Measurements from ENCODE around the gene FAM222A. TPM values are rescaled to one million over a fixed set of nuclear protein-coding genes. Genes with fewer than 3 reads are reported as not detected.

The FAM222A gene
- total and polyA plus RNA-seq, 2 of the 8 experiments (the other 6 are each of a cell fraction or from before 2014, with no cell fraction given), result 0.94 to 1.1 TPM

GRCh38 chr12:109713187-109714070 is at the start of gene FAM222A (continued):
- TF ChIP-seq KDM4A (IDR thresholded peaks at IDR 0.05; ENCODE audit: low read depth, low read length, severe bottlenecking), result no peak
- peak; percentile 9 for TF ChIP-seq ASH2L (IDR thresholded peaks at IDR 0.05; ENCODE audit: low read length)
- no peak for TF ChIP-seq HDAC6 (IDR thresholded peaks at IDR 0.05; ENCODE audit: low read depth, low read length)
- TF ChIP-seq GTF2F1 (IDR thresholded peaks at IDR 0.05; ENCODE audit: borderline replicate concordance, low read depth, low read length), result no peak
- TF ChIP-seq TCF12 (IDR thresholded peaks at IDR 0.05; ENCODE audit: low read depth, low read length), result no peak
- peak; percentile 94 for TF ChIP-seq TAF7 (optimal IDR thresholded peaks at IDR 0.05; ENCODE audit: borderline replicate concordance, low read depth, low read length)
- TF ChIP-seq KDM5A (IDR thresholded peaks at IDR 0.05; ENCODE audit: low read length), result no peak
- peak; percentile 76 for TF ChIP-seq TBP (IDR thresholded peaks at IDR 0.05; ENCODE audit: low read depth, low read length)
- TF ChIP-seq SIX5 (IDR thresholded peaks at IDR 0.05; ENCODE audit: low read depth, low read length), result peak; percentile 93
- peak; percentile 67 for TF ChIP-seq BACH1 (IDR thresholded peaks at IDR 0.05; ENCODE audit: low read length)
- TF ChIP-seq JUN (IDR thresholded peaks at IDR 0.05; ENCODE audit: low read depth, low read length), result no peak
- no peak for TF ChIP-seq USF2 (IDR thresholded peaks at IDR 0.05; ENCODE audit: low read length)
- TF ChIP-seq RNF2 (IDR thresholded peaks at IDR 0.05; ENCODE audit: borderline replicate concordance, low read depth, low read length, missing control alignments, poor library complexity, severe bottlenecking), result no peak
- TF ChIP-seq ATF3 (IDR thresholded peaks at IDR 0.05; ENCODE audit: insufficient read depth, low read depth, low read length), result peak; percentile 49; the same call in 1 of the 2 replicates
- peak; percentile 84 for TF ChIP-seq KDM1A (IDR thresholded peaks at IDR 0.05; ENCODE audit: borderline replicate concordance, low read length)
- peak in 1 of 2 experiments; percentile 63; a peak in 1 of 3 replicates for TF ChIP-seq POLR2A (IDR thresholded peaks at IDR 0.05; ENCODE audit: control extremely low read depth in 1 of 2, low read depth in 2 of 2, low read length in 2 of 2)
- no peak for TF ChIP-seq NANOG (IDR thresholded peaks at IDR 0.05; ENCODE audit: insufficient read depth, low read depth, low read length, poor library complexity, severe bottlenecking)
- no peak for TF ChIP-seq BCL11A (IDR thresholded peaks at IDR 0.05; ENCODE audit: low read depth in 2 of 2, low read length in 2 of 2)
- TF ChIP-seq SP4 (IDR thresholded peaks at IDR 0.05; ENCODE audit: low read length), result peak; percentile 66; the same call in 1 of the 2 replicates
- TF ChIP-seq ATF2 (IDR thresholded peaks at IDR 0.05; ENCODE audit: low read length), result no peak
- TF ChIP-seq BRCA1 (IDR thresholded peaks at IDR 0.05; ENCODE audit: low read depth, low read length), result no peak
